Epidermal melanocyte (primary cell): ENCODE measurements around the gene NGEF.
A peak's percentile ranks its signal among the peaks of the same experiment; 100 is the strongest.
"Not testable (repeated sequence)": the region's sequence is repeated elsewhere in the genome, so short reads cannot be mapped to it uniquely, and the experiment has no call there.

Experiments
- DNase-seq: peaks from one replicate; pipeline ENCODE4 v3.0.0; 2011; ENCODE audit warnings: low spot score; ENCODE audit not compliant: insufficient read length

The NGEF gene

GRCh38 chr2:232873909-232874641, 139.0 kb downstream of the NGEF start:
- no peak for DNase-seq

GRCh38 chr2:232873292-232873908, 139.7 kb downstream of the NGEF start:
- DNase-seq, result no peak

- DNase-seq, result no peak
Measured at GRCh38 chr2:232872826-232873225, 140.2 kb downstream of the NGEF start.

- peak; percentile 85 for DNase-seq
Measured at GRCh38 chr2:232871835-232872736, 141.0 kb downstream of the NGEF start.

GRCh38 chr2:232871418-232871834, 141.6 kb downstream of the NGEF start:
- DNase-seq, result no peak

- no peak for DNase-seq
Measured at GRCh38 chr2:232870766-232871371, 142.2 kb downstream of the NGEF start.

- DNase-seq, result no peak
Measured at GRCh38 chr2:232870018-232870765, 142.9 kb downstream of the NGEF start, which contains the start of gene SNORC. Gene SNORC, plus strand, starts transcription at chr2:232870264. Its CDS starts 78 bp downstream, at chr2:232870342.

- no peak for DNase-seq
Measured at GRCh38 chr2:232869138-232870017, 143.7 kb downstream of the NGEF start.

- DNase-seq, result no peak
Measured at GRCh38 chr2:232866104-232866503, 147.0 kb downstream of the NGEF start.

- no peak for DNase-seq
Measured at GRCh38 chr2:232865165-232865564, 147.9 kb downstream of the NGEF start.

- no peak for DNase-seq
Measured at GRCh38 chr2:232863996-232864395, 149.1 kb downstream of the NGEF start.

- DNase-seq, result no peak
Measured at GRCh38 chr2:232861353-232861752, 151.7 kb downstream of the NGEF start.

GRCh38 chr2:232860593-232861241, 152.3 kb downstream of the NGEF start:
- no peak for DNase-seq

- no peak for DNase-seq
Measured at GRCh38 chr2:232859385-232859916, 153.6 kb downstream of the NGEF start.

GRCh38 chr2:232857158-232857563, 155.9 kb downstream of the NGEF start:
- no peak for DNase-seq

GRCh38 chr2:232854082-232854481, 159.0 kb downstream of the NGEF start:
- no peak for DNase-seq

GRCh38 chr2:232852676-232853075, 160.4 kb downstream of the NGEF start:
- DNase-seq, result no peak

- not testable (repeated sequence) for DNase-seq
Measured at GRCh38 chr2:232852081-232852480, 161.0 kb downstream of the NGEF start.

- no peak for DNase-seq
Measured at GRCh38 chr2:232850039-232850438, 163.0 kb downstream of the NGEF start.
